ENCODE results near the gene TRIP13.

TRIP13 gene

DNA sequence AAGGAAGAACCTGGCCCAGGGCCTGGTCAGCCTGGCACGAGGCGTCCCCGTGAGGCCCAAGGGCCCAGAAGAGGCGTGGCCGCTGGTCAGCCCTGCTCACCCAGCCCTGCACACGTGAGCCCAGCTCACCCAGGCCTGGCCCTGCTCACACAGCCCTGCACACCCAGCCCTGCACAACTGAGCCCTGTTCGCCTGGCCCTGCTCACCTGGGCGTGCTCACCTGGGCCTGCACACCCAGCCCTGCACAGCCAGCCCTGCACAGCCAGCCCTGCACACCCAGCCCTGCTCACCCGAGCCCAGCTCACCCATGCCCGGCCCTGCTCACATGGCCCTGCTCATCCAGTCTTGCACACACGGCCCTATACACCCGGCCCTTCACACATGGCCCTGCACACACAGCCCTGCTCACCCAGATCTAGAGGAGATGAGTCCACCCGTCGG, 44.0 kb upstream of the TRIP13 start:
- no peaks in the 10 kb centered on the region for H3K9me3 Mint-ChIP-seq
- peaks cover 45% of the 10 kb centered on the region for H3K4me1 Mint-ChIP-seq
- DNase-seq = no peak
- H3K4me3 Mint-ChIP-seq = no peak overlapping the region
- TF ChIP-seq, protein P1, sequence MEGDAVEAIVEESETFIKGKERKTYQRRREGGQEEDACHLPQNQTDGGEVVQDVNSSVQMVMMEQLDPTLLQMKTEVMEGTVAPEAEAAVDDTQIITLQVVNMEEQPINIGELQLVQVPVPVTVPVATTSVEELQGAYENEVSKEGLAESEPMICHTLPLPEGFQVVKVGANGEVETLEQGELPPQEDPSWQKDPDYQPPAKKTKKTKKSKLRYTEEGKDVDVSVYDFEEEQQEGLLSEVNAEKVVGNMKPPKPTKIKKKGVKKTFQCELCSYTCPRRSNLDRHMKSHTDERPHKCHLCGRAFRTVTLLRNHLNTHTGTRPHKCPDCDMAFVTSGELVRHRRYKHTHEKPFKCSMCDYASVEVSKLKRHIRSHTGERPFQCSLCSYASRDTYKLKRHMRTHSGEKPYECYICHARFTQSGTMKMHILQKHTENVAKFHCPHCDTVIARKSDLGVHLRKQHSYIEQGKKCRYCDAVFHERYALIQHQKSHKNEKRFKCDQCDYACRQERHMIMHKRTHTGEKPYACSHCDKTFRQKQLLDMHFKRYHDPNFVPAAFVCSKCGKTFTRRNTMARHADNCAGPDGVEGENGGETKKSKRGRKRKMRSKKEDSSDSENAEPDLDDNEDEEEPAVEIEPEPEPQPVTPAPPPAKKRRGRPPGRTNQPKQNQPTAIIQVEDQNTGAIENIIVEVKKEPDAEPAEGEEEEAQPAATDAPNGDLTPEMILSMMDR (IDR thresholded peaks at IDR 0.05) = no peak
- H3K36me3 Mint-ChIP-seq (ENCODE audit: low read depth) = no peaks in the 10 kb centered on the region
- H3K27ac Mint-ChIP-seq = no peak overlapping the region
- H3K27me3 Mint-ChIP-seq (ENCODE audit: low read depth, poor library complexity) = peaks cover 9% of the 10 kb centered on the region

DNA sequence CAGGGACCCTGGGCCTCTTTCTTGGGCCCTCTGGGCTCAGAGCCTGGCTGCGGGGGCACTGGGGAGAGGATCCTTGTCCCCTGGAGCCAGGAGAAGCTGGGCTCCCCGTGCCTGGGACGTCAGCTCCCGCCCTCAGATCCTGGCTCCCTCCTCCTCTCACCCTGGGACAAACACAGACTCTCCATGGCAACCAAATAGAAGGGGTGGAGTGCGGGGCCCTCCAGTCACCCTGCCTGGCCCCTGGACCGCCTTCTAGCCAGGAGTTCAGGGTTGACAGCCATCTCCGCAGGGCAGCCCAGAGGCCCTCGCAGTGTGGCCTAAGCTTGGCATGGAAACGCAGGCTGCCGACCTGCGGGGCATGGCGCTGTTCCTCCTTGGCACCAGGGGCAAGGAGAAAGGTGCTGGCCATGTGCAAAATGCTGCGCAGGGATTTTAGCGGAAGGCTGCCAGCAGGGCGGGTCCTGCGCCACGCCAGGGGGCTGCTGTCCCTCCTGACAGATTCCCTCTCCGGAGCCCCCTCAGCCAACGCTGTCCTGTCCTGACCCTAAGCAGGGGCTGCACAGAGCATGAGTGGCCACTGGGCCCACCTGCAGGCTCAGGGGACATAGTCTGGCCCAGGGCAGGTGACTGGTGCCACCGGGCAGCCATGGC, 42.9 kb upstream of the TRIP13 start:
- peak overlapping the region; percentile 48 for H3K27ac Mint-ChIP-seq
- H3K36me3 Mint-ChIP-seq (ENCODE audit: low read depth) = no peaks in the 10 kb centered on the region
- no peaks in the 10 kb centered on the region for H3K9me3 Mint-ChIP-seq
- TF ChIP-seq, protein P1 (IDR thresholded peaks at IDR 0.05) = no peak
- peak overlapping the region; percentile 8 for H3K4me3 Mint-ChIP-seq
- peak; percentile 65 for DNase-seq
- H3K27me3 Mint-ChIP-seq (ENCODE audit: low read depth, poor library complexity) = peaks cover 12% of the 10 kb centered on the region
- H3K4me1 Mint-ChIP-seq = peaks cover 42% of the 10 kb centered on the region

DNA sequence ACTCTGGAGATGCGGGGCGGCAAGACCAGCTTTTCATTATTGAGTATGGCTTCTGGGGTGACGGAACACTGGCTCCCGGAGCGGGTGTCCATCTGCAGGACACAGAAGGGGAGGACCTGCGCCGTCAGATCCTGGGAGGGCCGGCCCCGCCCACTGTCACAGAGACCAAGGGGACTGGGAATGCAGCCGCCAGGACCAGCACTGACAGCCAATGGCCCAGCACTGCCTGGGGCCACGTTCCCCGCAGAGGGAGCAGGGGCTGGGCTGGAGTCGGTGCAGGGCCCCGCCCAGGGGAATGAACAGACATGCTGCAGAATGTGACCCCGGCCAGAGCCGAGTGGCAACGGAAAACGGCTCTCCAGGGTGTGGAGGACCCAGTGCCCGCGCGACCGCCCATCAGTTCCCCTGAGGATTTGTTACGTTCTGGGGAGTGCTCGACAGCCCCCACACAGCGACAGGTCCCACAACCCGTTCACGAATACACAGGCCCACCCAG, 42.1 kb upstream of the TRIP13 start, which contains the start of gene ZDHHC11:
ZDHHC11 (minus strand) TSS at position 476 of the 496 bp plus-strand sequence; CDS start at position 92, 384 bp downstream.
- Mint-ChIP-seq H3K36me3 (ENCODE audit: low read depth) (no peaks in the 10 kb centered on the region), H3K9me3 (no peaks in the 10 kb centered on the region), H3K4me1 (peaks cover 36% of the 10 kb centered on the region), H3K4me3 (peak within 1 kb of the TSS; percentile 8), H3K27me3 (ENCODE audit: low read depth, poor library complexity) (peaks cover 12% of the 10 kb centered on the region), H3K27ac (peak within 1 kb of the TSS; percentile 48)
- TF ChIP-seq, protein P1 (IDR thresholded peaks at IDR 0.05) = no peak
- peak; percentile 44 for DNase-seq

DNA sequence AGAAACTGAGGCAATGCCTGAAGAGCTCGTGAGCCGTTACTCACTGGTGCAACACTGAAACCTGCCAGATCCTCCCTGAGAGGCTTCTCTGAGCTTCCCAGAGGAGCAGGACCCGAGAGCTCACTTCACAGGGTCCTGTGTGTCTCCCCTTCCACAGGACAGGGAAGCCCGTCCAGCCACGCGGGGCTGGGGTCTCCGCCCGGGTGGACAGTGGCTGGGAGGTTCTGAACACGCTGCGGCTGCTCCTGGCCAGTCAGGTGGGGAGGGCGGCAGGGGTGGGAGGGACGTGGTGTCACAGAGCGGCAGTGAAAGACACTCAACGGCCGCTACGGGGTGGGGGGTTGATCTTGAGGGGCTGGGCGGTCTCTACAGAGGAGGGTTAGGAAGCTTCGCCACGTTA, 41.6 kb upstream of the TRIP13 start:
- H3K27me3 Mint-ChIP-seq (ENCODE audit: low read depth, poor library complexity) = peaks cover 12% of the 10 kb centered on the region
- TF ChIP-seq, protein P1 (IDR thresholded peaks at IDR 0.05) = no peak
- peaks cover 36% of the 10 kb centered on the region for H3K4me1 Mint-ChIP-seq
- H3K9me3 Mint-ChIP-seq = no peaks in the 10 kb centered on the region
- no peak overlapping the region for H3K4me3 Mint-ChIP-seq
- no peaks in the 10 kb centered on the region for H3K36me3 Mint-ChIP-seq (ENCODE audit: low read depth)
- H3K27ac Mint-ChIP-seq = no peak overlapping the region
- no peak for DNase-seq

DNA sequence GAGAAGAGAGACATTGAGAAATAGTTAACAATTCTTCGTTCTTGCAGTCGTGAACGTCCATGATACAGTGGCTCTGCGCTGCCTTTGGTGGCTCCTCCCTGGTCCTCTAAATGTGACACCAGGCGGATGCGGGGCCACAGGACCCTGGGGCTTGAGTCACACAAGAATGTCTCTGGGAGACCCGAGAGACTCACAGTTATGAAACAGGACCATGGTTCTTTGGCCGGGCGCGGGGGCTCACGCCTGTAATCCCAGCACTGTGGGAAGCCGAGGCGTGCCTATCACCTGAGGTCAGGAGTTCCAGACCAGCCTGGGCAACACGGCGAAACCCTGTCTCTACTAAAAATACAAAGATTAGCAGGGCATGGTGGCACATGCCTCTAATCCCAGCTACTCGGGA, 41.1 kb upstream of the TRIP13 start:
- Mint-ChIP-seq H3K4me1 (peaks cover 31% of the 10 kb centered on the region), H3K36me3 (ENCODE audit: low read depth) (no peaks in the 10 kb centered on the region), H3K4me3 (no peak overlapping the region), H3K27me3 (ENCODE audit: low read depth, poor library complexity) (peaks cover 10% of the 10 kb centered on the region), H3K27ac (peak overlapping the region; percentile 35), H3K9me3 (no peaks in the 10 kb centered on the region)
- TF ChIP-seq, protein P1 (IDR thresholded peaks at IDR 0.05) = no peak
- DNase-seq = no peak

DNA sequence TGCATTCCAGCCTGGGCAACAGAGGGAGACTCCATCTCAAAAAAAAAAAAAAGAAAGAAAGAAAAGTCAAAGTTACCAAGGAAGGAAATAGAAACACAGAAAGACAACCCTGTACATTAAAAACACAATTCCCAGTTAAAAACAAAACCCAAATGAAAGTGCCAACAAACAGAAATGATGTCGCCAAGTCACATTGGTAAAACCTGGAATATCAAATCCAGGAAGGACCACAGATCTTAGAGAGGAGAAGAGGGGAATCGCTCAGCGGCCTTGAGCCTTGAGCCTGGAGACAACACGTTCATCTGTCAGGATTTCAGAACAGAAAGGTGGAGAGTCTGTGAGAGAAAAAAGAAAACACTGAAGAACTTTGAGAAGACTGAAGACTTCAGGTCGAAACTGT, 40.7 kb upstream of the TRIP13 start:
- Mint-ChIP-seq H3K36me3 (ENCODE audit: low read depth) (no peaks in the 10 kb centered on the region), H3K9me3 (no peaks in the 10 kb centered on the region)

More for the DNA sequence above, 40.7 kb upstream of the TRIP13 start:
- H3K4me1 Mint-ChIP-seq = peaks cover 27% of the 10 kb centered on the region
- no peak for DNase-seq
- no peak overlapping the region for H3K4me3 Mint-ChIP-seq
- peaks cover 5% of the 10 kb centered on the region for H3K27me3 Mint-ChIP-seq (ENCODE audit: low read depth, poor library complexity)
- TF ChIP-seq, protein P1 (IDR thresholded peaks at IDR 0.05) = no peak
- peak overlapping the region; percentile 35 for H3K27ac Mint-ChIP-seq

All from nephron progenitor cell (in vitro differentiated cells).